ENCODE measurements around the gene FBXW9. TPM values are rescaled to one million over a fixed set of nuclear protein-coding genes. Genes with fewer than 3 reads are reported as not detected.
"Not testable (repeated sequence)": the region's sequence is repeated elsewhere in the genome, so short reads cannot be mapped to it uniquely, and the experiment has no call there.

The FBXW9 gene
- total RNA-seq, 1 donor from 2014 or later, result 11.1 TPM

DNA sequence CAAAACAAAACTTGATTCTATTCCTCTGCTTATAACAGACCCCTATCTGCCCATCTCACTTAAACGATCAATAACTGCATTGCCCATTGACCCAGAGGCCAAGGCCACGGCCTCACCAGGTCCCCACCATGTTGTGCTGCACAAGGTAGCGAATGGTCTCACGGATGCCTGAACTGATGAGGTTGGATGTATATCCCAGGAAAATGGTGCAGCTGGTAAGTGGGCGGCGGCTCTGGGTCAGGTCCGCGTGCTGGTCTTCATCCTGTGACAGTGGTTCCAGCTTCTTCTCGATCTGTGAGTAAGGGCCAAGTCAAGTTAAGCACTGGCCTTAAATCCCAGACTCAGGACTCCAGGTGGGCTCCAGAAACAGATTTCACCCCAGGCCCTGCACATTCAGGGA, 16.4 kb downstream of the FBXW9 start:
- no peak for ATAC-seq

DNA sequence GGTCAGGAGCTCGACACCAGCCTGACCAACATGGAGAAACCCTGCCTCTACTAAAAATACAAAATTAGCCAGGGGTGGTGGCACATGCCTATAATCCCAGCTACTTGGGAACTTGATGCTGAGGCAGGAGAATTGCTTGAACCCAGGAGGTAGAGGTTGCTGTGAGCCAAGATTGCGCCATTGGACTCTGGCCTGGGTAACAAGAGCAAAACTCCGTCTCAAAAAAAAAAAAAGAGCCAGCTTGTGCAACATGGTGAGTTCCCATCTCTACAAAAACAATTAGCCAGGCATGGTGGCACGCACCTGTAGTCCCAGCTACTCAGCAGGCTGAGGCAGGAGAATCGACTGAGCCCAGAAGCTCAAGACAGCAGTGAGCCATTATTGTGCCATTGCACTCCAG, 18.4 kb downstream of the FBXW9 start:
- ATAC-seq, result not testable (repeated sequence)

DNA sequence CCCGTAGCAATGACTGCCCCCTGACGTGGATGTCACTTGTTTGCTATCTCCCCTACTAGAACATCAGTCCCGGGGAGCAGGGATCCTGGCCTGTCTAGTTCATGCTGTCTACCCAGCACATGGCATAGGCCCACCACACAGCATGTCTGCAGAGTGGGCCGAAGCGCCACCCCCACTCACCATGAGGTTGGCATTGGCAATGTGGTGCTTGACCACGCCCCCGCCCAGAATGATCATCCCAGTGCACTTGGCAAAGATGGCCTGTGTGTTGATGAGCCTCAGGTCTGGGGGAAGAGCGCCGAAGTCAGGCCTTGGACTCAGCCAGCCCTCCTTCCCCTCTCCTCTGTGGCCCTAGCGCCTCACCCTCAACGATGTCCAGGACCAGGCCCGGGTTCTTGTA, 19.5 kb downstream of the FBXW9 start:
- no peak for ATAC-seq

DNA sequence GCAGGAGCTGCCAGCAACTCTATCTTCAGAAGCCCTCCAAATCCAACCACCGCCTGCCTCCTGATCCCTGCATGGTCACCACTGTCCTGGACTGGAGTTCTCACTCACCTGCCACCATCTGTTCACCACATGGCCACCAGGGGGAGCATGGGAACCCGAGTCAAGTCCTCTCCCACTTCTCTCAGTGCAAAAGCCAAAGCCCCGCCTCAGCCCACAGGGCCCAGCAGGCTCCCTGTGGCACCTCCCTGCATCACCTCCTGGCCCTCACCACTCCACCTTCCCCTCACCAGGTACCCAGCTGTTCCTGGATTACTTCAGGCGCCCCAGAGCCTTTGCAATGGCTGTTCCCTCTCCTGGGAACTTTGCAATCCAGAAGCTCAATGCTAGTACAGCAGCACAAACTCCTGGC, 20.0 kb downstream of the FBXW9 start:
- ATAC-seq, result peak; percentile 53

DNA sequence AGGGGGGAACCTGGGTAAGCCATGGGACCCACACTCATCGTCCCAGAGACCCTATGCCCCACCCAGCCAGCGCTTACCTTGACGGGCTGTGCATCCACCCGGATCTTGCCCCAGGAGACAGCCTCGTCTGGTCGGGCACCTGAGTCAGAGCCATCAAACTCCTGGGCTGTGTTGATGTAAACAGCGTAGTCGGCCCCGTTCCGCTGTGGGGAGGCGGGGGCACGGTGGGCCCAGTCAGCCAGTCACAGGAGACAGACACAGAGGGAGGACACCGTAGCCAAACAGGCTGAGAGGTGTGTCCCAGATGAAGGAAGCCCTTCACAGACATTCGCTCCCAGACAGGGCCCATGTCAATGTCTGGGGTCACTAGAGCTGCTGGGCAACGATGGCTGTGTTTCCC, 20.5 kb downstream of the FBXW9 start:
- no peak for ATAC-seq

DNA sequence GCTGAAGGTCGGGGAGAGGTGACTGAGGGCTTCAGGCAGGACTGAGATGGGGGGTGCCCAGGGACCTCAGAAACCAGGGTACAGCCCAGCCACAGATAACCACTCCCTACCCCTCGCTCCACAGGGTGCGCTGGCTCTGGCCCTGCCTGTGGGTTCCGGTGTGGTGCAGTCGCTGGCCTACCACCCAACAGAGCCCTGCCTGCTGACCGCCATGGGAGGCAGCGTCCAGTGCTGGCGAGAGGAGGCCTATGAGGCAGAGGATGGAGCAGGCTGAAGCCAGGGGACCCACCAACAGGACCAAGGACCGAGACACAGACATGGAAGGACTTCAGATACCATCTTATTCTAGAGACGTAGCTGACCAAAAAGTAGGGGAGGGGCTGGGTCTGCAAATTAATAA, 21.0 kb downstream of the FBXW9 start:
- no peak for ATAC-seq

DNA sequence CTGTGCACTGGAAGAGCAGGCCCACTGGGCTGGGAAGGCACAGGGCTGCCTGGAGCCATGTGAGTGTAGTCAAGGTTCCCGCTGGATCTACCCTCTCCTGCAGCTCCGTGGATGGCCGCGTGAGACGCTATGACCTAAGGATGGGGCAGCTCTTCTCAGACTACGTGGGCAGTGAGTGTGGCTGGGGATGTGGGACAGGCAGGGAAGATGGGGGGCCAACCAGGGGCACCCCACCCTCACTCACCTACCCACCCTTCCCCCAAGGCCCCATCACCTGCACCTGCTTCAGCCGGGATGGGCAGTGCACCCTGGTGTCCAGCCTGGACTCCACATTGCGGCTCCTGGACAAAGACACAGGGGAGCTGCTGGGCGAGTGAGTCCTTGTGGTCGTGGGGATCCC, 23.7 kb downstream of the FBXW9 start:
- no peak for ATAC-seq

DNA sequence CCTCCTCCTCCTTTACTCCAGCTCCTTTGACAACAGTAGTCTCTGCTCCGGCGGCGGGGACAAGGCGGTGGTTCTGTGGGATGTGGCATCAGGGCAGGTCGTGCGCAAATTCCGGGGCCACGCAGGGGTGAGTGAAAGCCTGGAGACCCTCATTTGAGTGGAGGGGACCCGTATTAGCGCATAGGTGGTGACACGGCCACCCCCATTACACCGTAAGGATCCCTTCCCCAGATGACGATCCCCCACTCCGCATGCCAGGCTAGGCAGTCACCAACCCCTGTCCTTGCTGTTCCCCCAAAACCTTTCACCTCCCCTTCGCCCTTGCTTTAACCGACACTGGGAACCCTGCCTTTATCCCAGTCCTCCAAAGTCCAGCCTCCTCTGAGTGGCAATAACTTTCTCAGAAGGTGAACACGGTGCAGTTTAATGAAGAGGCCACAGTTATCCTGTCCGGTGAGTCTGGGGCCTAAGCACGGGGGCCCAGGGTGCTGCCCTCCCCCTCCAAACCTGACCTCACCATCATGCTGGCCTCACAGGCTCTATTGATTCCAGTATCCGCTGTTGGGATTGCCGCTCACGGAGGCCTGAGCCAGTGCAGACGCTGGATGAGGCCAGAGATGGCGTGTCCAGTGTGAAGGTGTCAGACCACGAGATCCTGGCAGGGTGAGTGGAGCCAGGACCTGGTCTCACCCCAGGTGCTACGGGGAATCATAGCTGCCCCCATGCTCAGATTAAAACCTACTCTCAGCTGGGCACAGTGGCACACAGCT, 26.1 kb downstream of the FBXW9 start:
- no peak for ATAC-seq

DNA sequence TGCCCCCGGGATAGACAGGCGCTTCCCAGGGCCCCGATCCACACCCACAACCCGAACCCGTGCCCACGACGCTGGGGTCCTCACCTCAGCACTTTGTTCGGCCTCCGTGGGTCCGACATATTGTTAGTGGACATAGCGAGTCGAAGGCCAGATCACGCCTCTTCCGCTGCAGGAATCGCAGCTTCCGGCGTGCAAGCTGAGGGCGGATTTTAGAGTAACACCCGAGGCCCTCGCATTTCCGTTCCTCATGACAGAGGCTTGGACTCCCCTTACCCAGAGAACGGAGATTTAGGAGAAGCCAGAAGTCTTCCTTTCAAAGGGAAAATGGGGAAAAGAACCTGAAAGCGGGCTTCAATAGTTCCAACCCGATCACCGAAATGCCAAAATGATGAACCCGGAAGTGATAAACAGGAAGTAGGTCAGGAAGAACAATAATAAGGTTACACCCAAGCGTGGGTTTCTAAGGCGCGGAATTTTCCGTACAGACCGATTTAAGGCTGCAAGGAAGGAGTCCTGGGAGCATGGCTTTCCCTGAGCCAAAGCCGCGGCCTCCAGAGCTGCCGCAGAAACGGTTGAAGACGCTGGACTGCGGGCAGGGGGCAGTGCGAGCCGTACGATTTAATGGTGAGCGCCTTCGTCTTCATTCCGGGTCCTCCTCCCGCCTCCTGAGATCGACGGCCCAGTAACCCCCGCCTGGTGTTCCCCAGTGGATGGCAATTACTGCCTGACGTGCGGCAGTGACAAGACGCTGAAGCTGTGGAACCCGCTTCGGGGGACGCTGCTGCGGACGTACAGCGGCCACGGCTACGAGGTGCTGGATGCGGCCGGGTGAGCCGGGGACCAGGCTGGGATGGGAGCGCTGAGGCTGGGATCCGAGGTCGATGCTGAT, 26.9 kb downstream of the FBXW9 start:
- peak; percentile 46 for ATAC-seq

DNA sequence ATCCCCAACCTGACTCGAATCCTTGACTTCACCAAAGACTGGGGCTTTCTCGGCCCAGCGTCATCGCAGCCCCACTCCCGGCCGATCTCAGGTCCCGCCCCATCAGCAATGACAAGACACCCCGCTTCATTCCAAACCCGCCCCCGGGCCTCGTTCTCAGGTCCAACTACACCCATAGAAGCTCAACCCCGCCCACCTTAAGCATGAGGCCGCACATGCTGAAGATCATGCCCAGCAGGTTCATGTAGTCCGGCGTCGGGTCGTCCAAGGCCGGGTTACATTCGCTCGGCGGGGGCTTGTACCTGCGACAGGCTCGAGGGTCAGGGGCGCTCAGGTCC, 27.5 kb downstream of the FBXW9 start:
- peak; percentile 34 for ATAC-seq

DNA sequence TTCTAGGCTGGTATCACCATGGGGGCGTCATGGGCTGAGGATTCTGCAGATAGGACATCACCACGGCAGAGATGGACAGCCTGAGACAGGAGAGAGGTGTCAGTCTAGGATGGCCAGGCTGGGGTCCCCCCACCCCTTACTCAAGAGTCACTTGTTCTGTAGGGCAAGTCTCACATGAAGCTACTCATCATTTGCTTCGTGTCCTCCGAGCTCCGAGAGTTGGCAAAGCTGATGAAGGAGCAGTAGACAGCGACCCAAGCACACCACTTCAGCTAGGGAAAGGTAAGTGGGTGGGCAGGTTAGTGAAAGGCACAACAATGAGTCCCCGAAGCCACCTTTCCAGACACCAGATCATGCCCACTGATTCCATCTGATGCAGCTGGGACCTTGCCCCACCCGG, 28.1 kb downstream of the FBXW9 start:
- no peak for ATAC-seq

DNA sequence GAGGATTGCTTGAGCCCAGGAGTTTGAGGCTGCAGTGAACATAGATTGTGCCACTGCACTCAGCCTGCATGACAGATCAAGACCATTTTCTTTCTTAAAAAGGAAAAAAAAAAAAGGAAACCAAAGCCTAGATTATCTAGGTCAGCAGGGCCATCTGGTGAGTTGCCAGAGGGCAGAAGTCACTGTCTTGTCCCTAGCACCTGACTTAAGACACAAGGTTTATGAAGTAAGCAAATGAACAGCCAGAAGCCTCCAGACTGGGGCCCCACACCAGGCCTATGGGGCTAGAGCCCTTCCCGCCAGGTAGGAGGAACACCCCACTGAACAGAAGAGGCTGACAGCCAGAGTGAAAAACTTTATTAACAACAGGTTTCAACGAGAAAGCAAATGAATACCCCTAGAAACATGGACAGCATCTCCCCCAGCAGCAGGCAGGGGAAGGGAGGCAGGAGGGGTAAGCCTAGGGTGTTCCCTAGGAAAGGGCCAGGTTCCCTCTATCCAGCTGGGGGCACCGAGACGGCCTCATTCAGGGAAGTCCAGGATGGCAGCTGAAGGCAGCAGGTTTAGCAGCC, 28.6 kb downstream of the FBXW9 start:
- ATAC-seq, result no peak

DNA sequence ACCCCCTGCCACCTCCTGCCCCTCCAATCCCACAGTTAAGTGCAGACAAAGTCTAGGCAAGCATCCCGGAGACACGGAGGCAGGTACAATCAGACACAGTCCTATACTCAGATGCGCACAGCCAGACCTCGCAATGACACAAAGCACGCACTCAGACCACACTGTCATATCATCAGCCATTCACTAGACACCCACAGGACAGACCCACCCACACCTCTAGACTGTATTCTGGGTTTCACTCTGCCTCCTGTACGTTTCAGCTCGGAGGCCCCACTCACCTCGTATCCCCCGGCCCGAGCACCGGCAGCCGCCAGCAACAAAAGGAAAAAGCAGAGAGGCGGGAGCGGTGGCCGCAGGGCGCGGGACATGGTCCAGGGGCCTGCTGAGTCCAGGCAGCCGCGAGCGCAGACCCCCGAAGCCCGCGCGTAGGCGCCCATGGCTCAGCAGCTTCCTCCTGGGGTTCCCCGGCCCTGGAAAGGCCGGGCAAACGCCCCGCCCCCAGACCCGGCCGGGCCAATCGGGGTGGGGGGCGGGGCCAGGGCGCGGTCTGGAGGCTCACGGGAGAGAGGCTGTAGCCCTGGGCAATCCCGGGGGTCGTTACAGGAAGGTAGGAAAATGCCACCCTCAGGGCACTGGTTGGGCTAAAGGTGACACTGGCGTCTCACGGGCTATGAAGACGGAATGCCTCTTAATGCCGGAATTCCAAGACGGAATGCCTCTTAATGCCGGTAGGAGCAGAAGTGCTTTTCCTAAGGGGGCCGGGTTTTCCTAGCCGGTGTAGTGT, 30.0 kb downstream of the FBXW9 start, which contains the start of the genes MAN2B1 and WDR83:
MAN2B1 (minus strand) TSS at position 478 of the 784 bp plus-strand sequence; CDS start at position 437, 41 bp downstream.
WDR83 (plus strand) TSS at position 543 of the 784 bp plus-strand sequence. CDS start 2,984 bp downstream, outside the sequence.
- ATAC-seq, result peak; percentile 70

DNA sequence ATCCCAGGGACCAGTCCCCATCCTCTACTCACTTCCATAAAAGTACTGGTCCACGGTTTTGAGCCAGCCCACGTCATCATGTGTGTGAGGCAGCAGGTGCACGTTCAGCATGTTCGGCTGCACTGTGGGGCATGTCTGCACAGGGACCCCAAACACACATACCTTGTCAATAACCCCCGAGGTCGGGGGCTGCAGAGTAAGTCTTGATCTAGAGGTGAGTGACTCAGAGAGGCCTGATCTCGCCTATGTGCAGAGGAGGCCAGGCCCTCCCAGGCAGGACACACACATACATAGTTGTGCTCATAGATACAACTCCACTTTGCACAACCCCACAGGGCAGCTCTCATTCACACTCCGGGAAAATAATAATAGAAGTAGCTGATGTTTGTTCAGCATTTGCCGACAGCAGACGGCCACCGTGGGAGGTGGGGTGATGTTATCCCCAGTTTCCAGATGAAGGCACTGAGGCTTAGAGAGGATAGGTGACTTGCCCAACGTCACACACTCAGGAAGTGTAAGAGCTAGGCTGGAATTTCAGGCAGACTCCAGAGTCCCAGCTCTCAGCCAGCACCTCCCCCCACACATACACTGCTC, 30.7 kb downstream of the FBXW9 start:
- ATAC-seq, result peak; percentile 4

DNA sequence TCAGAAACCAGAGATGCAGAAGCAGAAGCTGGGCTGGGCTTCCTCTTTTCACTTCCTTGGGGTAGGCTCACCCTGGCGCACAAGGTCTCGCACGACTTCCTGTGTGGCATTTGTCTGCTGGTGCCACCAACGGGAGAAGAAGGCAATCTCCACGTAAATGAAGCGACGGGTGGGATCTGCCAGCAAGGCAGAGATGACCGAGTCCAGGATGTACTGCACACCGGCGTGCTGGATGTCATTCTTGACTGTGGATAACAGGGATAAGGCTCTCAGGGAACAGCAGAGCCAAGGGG, 31.2 kb downstream of the FBXW9 start:
- no peak for ATAC-seq

DNA sequence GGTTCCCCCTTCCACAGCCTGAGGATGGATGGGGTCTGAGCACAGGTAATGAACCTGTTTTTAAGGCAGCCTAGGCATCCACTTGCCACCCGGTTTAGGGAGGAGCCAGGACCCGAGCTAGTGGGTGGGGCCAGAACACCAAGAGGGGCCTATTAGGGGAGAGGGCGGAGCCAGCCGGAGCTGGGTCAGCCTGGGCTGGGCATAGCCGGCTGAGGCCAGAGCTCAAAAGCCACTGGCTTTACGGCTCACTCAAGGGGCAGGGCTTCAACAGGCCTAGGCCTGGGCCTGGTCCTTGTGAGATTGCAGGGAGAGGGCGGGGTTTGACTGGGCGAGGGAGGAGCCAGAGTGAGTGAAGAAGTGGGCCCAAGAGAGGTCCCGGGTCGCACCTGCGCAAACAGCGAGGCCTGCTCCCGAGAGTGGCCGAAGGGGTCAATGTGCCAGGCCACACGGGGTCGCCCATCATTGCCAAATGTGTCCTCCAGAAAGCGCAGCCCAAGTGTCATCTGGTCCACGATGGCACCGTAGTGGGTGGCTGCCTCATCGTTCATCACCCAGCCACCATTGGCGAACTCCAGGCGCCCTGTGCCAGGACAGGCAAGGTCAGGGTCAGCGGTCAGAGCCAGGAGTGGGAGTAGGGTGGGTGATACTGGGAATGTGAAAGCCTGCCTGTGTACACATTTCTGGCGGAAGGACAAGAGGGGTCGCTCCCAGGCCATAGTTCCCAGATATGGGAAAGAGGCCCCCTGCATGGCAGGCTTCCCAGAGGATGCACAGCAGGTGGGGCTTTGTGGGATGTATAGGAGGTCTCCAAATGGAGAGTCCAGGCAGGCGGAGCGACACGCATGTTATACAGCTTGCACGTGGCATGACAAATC, 31.8 kb downstream of the FBXW9 start:
- no peak for ATAC-seq

DNA sequence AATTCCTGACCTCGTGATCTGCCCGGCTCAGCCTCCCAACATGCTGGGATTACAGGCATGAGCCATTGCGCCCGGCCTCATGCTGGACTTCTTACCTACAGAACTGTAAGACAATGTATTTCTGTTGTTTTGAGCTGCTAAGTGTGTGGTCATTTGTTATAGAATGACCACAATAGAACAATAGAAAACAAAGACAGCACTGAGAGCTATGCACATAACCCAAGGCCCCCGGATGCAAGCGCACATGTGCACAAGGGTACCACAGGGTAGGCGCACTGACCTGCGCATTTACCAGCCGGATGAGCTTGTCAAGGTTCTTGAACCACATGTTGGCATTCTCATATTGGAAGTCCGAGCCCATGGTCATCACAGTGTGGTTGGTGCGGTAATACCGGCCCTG, 35.5 kb downstream of the FBXW9 start:
- ATAC-seq, result no peak

DNA sequence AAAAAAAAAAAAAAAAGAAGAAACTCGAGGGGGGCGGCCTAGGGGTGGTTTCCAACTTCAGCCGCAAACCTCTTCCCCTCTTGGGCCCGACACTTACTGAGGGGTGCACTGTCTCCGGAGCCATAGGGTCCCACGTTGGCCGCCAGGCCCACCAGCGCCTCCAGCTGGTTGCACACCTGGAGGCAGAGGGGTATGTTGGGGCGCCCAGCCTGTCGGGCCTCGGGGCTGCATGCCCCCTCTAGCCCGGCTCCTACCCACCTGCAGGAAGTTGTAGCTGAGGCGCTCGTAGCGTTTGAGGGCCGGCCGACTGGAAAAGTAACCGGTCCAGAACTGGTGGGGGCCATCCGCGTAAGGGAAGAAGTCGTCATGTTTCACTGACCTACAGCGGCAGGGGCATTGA, 38.5 kb downstream of the FBXW9 start:
- ATAC-seq, result no peak

DNA sequence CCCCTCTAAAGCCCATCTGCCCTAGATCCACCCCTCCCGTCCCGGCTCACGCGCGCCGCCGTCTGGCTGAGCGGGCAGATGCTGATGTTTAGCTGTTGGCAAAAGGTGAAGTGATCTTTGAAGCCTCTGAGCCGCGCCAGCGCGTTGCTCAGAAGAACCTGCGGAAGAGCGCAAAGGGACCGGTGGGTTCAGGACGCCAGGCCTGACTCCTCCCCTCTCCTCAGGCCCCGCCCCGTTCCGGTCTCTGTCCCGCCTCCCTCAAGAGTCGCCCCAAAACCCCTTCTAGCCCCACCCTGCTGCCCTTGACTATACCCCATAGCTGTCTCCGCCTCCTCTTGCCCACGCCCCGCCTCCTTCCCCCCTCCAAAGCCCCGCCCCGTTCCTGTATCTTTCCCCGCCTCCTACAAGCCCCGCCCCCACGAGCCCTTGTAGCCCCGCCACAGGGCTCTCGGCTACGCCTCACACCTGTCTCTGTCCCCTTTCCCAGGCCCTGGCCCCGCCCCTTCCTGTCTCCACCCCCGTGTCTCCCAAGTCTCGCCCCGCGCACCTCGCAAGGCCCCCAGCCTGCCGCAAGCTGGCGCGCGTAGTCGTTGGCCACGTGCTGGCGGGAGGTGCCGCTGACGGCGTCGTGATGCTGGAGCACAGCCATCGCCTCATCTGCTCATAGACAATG, 39.4 kb downstream of the FBXW9 start:
- ATAC-seq, result peak; percentile 30

DNA sequence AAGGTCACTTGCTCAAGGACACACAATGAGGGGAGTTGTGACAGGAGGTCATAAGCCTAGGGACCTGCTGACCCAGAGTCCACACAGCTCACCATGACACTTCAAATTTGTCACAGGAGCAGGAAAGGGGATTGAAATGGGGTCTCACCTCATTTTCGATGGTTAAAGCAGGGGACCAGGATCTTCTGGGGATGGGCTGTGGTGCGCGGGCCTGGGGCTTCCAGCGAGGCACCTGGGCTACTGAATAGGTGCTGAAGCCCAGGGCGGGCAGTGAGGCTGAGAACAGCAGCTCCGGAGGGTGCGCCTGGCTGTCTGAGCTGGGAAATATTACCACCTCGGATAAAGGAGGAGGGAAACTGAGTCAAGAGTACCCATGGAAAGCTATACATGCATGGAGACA, 40.9 kb downstream of the FBXW9 start:
- ATAC-seq, result no peak

DNA sequence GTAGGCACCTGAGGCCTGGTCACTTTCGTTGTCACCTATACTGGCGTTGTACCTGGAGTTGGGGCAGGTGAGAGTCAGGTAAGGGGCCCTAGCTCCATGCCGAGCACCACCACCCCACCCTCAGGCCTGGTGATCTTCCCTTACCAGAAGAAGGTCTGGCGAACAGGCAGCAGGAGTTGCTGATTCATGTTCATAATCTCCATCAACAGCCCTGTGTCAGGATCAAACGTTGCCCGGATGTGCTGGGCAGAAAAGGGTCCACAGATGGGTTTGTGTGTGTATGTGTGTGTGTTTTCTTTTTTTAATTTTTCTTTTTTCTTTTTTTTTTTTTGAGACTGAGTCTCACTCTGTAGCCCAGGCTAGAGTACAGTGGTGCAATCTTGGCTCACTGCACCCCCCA, 44.2 kb downstream of the FBXW9 start:
- ATAC-seq, result no peak
